Raji (cell line): ENCODE results near the gene YTHDC2.
A peak's percentile ranks its signal among the peaks of the same experiment; 100 is the strongest.

Experiments used
- POLR2A ChIP-seq: IDR thresholded peaks from 2 replicates; pipeline ENCODE4 v1.6.1; 2011; ENCODE audit warnings: low read depth, low read length, control low read depth; ENCODE audit not compliant: insufficient read depth

YTHDC2 gene

DNA sequence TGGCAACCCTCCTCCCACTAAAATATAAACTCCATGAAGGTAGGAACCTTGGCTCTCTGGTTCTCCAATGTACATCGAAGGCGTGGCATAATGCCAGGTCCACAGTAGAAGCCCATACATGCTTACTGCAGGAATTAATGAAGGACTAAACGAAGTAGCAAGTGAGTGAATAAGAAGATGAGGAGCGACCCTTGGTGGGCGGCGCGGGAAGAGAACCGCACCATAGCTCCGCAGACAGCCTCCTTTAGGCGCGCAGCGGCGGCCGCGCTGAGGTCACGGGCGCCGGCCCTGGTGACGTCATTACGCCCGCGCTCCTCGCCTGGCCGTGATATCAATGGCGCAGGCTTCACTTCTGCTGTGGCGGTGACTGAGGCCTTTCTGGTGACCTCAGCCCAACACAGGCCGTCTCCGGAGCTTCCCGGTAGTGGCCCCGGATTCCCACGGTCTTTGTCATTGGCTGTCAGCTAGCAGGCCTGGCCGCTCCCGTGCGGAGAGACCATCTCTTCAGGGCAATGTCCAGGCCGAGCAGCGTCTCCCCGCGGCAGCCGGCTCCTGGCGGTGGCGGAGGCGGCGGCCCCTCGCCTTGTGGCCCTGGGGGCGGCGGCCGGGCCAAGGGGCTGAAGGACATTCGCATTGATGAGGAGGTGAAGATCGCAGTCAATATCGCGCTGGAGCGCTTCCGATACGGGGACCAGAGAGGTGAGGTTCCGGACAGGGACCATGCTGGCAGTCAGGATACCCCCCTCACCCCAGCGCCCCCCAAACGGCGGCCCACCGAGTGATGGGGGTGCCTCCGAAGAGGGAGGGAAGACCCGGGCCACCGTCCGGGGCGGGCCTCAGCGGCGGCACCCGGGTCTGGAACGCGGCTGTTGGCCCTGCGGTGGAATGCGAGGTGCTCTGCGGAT lies at the start of gene YTHDC2:
Gene YTHDC2, plus strand, starts transcription at position 311 of the 905 bp plus-strand sequence. Its CDS starts 202 bp downstream, at position 513.
- TF ChIP-seq POLR2A = peak; percentile 95

DNA sequence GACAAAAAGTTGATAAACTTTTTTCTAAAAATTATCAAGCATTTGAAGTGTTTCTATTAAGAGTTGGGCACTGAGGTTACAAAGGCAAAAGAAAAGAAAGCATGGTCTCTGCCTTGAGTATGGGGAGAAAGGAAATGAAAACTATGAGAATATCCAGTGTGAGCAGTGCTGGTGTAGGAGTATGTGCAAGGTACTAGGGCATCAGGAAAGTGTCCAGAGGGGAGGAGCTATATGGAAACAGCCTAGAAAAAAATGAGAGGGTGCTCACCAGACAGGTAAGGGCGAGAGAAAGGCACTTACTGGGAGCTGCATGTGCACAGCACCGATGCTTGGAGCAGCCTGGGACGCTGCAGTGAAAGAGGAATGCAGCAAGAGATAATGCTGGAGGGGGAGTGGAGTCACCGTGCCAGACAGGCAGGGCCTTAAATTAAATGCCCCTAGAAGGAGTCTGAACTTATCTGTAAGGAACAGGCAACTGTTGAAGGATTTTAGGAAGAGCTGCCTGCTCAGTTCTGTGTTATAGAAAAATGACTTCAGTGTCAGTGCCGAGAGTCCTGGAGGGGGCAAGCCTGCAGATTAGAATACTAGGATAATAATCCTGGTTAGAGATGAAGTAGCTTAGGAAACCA lies 39.3 kb upstream of the YTHDC2 start:
- no peak for TF ChIP-seq POLR2A

GRCh38 chr5:113478691-113479090 lies 34.8 kb upstream of the YTHDC2 start:
- no peak for TF ChIP-seq POLR2A

- no peak for TF ChIP-seq POLR2A
Observed at GRCh38 chr5:113480243-113480642, 33.3 kb upstream of the YTHDC2 start.

DNA sequence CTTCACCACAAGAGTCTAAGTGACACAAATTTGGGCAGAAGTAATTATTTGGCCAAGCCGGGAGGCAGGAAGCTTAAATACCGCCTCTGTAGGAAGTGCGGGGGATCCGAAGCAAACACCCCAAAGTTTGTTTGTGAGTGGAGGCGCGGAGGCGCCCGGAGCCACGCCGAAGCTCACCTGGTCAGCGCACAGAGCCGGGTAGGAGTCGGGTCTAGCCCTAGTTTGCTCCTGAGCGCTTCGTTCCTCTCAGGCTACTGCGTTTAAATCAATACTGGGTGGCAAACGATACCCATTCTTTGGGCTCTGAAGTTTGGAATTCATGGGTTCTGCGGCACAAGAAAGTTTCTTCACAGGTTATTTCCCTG lies 26.1 kb upstream of the YTHDC2 start:
- no peak for TF ChIP-seq POLR2A

- no peak for TF ChIP-seq POLR2A
Observed at GRCh38 chr5:113487781-113488644, 25.5 kb upstream of the YTHDC2 start, which contains the start of gene MCC. Gene MCC (minus strand): TSS chr5:113488453.

DNA sequence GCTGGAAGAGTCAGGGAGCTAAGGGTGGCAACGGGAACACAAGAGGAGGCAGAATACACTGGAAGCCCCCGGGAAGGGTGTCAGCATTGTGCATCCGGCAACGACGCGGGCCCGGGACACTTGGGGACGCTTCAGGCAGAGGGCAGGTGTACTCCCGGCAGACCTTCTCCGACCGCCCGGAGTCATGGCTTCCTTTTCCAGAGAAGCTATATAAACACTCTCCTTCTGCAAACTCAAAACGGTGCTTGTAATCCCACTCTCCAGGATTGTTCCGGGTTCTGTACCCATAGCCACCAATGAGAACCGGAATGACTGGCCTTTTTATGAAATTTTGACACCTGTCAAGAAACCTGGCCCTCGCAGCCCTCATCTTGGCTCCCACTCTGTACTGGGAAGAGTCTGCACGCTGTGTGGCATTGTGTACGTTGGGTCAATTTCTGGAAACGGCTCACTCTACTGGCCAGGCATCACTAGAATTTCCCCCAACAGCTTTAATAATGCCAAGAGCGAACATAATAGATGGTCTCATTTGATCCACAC lies 24.8 kb upstream of the YTHDC2 start:
- TF ChIP-seq POLR2A = no peak

DNA sequence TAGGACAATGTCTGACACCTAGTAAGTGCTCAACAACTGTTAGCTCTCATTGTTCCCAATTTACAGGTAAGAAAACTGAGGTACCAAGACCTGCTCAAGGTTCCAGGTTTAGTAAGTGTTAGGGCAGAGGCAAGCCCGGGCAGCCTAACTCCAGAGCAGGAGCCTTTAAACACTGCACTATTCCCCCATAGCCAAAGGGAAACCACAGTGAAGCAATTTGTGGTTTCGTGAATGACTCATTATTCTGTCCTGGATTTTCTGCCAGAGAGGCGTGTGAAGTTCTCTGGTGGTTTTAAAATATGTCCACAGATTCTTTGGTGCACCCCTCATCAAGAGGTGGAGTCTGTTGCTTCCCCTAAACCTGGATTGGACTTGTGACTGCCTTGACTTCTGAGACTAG lies 24.2 kb upstream of the YTHDC2 start:
- TF ChIP-seq POLR2A = no peak

DNA sequence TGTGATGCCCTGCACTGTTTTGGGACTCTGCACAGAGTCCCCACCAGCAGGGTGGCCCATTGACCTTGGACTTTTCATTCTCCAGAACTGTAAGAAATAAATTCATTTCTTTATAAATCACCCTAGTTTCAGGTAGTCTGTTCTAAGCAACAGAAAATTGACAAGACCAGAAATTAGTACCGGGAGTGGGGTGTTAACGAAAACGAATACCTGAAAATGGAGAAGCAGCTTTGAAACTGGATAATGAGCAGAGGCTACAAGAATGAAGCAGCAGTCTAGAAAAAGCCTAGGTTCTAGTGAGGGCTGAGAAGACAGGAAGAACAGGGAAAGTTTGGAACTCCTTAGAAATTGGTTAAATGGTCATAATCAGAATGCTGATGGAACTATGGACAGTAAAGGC lies 23.2 kb upstream of the YTHDC2 start:
- TF ChIP-seq POLR2A = no peak

DNA sequence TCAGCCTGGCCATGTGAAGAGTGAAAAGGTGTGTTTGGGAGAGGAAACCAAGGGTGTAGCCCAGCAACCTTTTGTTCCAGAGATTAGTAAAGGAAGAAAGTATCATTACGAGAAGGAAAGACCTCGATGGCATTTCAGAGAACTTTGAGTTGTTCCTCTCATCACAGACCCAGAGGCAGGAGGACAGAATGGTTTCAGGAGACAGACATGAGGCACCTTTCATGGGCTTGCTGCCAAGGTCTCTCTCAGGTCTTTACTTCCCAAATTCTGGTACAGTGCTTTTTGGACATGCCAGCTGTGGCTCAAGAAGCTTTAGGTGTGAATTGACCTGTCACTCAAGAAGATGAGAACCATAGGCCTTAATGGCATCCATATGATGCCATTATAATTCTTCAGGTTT lies 22.5 kb upstream of the YTHDC2 start:
- TF ChIP-seq POLR2A = no peak

DNA sequence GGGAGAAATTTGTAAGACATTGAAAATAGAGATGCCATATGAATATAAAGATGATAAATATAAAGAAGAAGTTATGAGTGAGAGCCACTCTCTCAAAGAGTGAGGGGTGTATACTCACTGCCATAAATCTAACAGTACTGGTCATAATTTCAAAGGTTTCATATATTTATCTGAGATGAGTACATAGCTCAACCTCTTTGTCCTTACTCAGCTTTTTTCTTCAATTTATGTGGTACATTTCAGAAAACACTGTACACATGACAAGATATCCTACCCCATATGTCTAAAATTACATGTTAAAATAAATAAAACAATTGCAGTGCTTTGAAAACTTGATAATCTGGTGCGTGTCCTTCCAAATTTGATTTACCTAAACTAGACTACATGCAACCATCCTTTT lies 20.0 kb upstream of the YTHDC2 start:
- no peak for TF ChIP-seq POLR2A

DNA sequence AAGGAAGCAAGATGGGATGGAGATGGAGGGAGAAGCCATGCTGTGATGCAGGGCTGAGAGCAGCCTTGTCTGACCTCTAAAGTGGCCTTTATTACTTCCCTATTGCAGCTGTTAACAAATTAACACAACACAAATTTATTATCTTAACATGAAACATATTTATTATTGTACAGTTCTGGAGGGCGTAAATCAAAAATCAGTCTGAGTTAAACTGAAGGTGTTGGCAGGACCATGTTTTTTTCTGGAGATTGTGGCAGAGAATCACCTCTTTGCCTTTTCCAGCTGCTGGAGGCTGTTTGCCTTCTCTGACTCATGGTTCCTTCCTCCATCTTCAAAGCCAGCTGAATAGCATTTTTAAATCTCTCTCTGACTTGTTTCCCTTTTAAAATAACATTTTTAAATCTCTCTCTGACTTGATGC lies 18.1 kb upstream of the YTHDC2 start:
- no peak for TF ChIP-seq POLR2A

DNA sequence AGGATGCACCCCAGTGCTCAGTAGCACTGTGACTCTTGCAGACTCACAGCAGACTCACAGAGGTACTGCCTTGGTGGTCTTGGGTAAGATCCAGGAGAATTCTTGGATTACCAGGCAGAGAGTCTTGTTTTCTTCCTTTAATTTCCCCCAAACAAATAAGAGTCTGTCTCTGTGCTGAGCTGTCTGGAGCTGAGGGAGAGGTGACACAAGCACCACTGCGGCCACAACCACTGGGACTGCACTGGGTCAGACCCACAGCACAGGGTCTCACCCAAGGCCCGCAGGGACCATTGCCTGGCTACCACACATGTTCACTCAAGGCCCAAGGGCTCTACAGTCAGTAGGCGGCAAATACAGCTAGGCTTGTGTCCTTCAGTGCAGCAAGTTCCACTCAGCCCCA lies 11.4 kb upstream of the YTHDC2 start:
- no peak for TF ChIP-seq POLR2A

- TF ChIP-seq POLR2A = no peak
Observed at GRCh38 chr5:113503146-113503545, 10.3 kb upstream of the YTHDC2 start.

DNA sequence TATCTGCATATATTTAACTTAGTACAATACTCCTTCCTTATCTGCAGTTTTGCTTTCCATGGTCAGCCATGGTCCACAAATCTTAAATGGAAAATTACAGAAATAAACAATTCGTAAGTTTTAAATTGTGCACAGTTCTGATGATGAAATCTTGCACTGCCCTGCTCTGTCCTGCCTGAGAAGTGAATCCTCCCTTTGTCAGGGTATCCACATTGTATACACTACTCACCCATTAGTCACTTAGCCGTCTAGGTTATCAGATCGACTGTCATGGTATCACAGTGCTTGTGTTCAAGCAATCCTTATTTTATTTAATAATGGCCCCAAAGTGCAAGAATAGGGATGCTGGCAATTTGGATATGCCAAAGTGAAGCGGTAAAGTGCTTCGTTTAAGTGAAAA lies 8.3 kb upstream of the YTHDC2 start:
- TF ChIP-seq POLR2A = no peak
